Tibial artery (tissue), 4 donors: ENCODE measurements around the gene BMP6.

Experiments used
- DNase-seq, 2 donors: peaks; one replicate each; pipeline ENCODE4 v3.0.0-alpha.2; 2019
- H3K27ac ChIP-seq, 2 donors: fragments of 200-600 bp; sonication (generic) in 1 of 2; 1 replicate in 1 of 2; 2 replicates in 1 of 2; pipeline ENCODE4 v1.5.1; 2018 to 2019; ENCODE audit warnings: mild to moderate bottlenecking in 1 of 2
- H3K27me3 ChIP-seq, 2 donors: fragments of 200-600 bp; sonication (generic) in 1 of 2; one replicate each; pipeline versions ENCODE4 v1.5.1 to v1.6.0; 2016 to 2019
- H3K36me3 ChIP-seq, 3 donors: fragments of 200-600 bp; sonication (generic) in 2 of 3; one replicate each; pipeline ENCODE4 v1.5.1; 2016 to 2019; ENCODE audit warnings: mild to moderate bottlenecking in 2 of 3
- H3K4me1 ChIP-seq, 4 donors: fragments of 200-600 bp; sonication (generic) in 2 of 4; 1 replicate in 3 of 4; 2 replicates in 1 of 4; pipeline ENCODE4 v1.5.1; 2016 to 2019
- H3K4me3 ChIP-seq, 2 donors: fragments of 200-600 bp; sonication (generic) in 1 of 2; 1 replicate in 1 of 2; 2 replicates in 1 of 2; pipeline ENCODE4 v1.5.1; 2018 to 2019; ENCODE audit warnings: mild to moderate bottlenecking in 2 of 2
- H3K9me3 ChIP-seq, 3 donors: fragments of 200-600 bp; sonication (generic) in 1 of 3; one replicate each; pipeline ENCODE4 v1.5.1; 2016 to 2019
- intact Hi-C: fragments of 100-400 bp; cut with DNase I; formaldehyde crosslinking; loops from one replicate; pipeline ENCODE4 v1.15.0; 2023; ENCODE audit warnings: low total_unique reads
- TF ChIP-seq, protein P1 (sequence below), 2 experiments: fragments of 200-600 bp in 1 of 2; fragments of 450-650 bp in 1 of 2; IDR thresholded peaks; one replicate each; pipeline ENCODE4 v1.5.1; 2017 to 2019; ENCODE audit warnings: antibody characterized with exemption in 2 of 2, mild to moderate bottlenecking in 1 of 2, moderate library complexity in 1 of 2

BMP6 gene

DNA sequence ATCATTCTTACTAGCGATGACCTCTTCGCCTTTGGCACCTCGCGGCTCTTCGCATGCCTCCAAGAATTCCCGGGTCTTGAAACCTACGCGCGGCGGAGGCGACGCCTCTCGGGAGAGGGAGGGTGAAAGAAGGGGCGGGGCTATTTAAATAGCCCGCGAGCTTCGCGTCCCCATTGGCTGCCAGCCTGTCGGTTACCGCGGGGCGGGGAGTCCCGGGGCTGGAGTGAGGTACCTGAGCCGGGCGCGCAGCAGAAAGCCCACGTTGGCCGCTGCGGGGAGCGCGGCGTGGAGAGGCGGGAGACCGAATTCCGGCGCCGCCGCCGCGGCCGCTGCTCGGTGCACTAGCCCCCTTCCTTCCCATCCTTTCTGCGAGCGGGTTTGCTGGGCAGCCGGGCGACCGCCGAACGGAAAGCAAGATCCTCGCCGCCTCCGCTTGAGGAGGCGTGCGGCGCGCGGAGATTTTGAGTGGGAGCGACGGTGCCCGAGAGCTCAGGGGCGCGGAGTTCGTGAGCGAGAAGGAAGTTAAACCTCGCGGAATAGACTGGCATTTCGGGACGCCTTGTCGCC, at the start of gene BMP6:
Gene BMP6 (plus strand): TSS at position 251 of the 567 bp plus-strand sequence. CDS start 857 bp downstream, outside the sequence.
- Histone ChIP-seq H3K4me3 (peak within 1 kb of the TSS; percentile 50 to 66), H3K4me1 (peaks cover 0 to 41% (median 33%) of the 10 kb centered on the region in 4 donors), H3K27me3 (peaks cover 0 to 47% of the 10 kb centered on the region in 2 donors), H3K27ac (peak within 1 kb of the TSS in 1 of 2 donors; percentile 2), H3K36me3 (no peaks in the 10 kb centered on the region), H3K9me3 (no peaks in the 10 kb centered on the region)
- intact Hi-C loops, result loop anchor here (5.0 kb wide), 3 partner anchors 121 to 336 kb away; partner anchors contain the start of gene BLOC1S5
- TF ChIP-seq, protein P1, sequence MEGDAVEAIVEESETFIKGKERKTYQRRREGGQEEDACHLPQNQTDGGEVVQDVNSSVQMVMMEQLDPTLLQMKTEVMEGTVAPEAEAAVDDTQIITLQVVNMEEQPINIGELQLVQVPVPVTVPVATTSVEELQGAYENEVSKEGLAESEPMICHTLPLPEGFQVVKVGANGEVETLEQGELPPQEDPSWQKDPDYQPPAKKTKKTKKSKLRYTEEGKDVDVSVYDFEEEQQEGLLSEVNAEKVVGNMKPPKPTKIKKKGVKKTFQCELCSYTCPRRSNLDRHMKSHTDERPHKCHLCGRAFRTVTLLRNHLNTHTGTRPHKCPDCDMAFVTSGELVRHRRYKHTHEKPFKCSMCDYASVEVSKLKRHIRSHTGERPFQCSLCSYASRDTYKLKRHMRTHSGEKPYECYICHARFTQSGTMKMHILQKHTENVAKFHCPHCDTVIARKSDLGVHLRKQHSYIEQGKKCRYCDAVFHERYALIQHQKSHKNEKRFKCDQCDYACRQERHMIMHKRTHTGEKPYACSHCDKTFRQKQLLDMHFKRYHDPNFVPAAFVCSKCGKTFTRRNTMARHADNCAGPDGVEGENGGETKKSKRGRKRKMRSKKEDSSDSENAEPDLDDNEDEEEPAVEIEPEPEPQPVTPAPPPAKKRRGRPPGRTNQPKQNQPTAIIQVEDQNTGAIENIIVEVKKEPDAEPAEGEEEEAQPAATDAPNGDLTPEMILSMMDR (IDR thresholded peaks at IDR 0.05), result no peak
- peak; percentile 82 to 90 for DNase-seq

DNA sequence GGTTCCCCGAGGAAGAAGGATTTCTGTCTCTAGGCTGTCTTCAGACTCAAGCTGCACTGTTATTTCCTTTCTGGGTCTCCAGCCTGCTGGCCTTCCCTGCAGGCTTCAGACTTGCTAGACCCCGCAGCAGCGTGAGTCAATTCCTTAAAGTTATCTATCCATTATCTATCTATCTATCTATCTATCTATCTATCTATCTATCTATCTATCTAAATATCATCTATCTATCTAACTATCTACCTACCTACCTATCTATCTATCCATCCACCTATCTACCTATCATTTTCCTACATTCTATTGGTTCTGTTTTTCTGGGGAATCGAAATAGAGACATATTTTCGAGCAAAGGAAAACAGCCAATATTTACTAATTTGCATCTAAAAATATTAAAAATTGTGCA, 48.7 kb upstream of the BMP6 start:
- intact Hi-C loops, result no loop called here
- no peaks in the 10 kb centered on the region for H3K36me3 ChIP-seq
- peaks cover 0 to 7% of the 10 kb centered on the region in 2 donors for H3K27me3 ChIP-seq
- H3K4me3 ChIP-seq, result no peak overlapping the region
- TF ChIP-seq, protein P1 (IDR thresholded peaks at IDR 0.05), result no peak
- H3K27ac ChIP-seq, result no peak overlapping the region
- peaks cover 0 to 7% (median 3%) of the 10 kb centered on the region in 4 donors for H3K4me1 ChIP-seq
- DNase-seq, result no peak
- no peaks in the 10 kb centered on the region for H3K9me3 ChIP-seq

DNA sequence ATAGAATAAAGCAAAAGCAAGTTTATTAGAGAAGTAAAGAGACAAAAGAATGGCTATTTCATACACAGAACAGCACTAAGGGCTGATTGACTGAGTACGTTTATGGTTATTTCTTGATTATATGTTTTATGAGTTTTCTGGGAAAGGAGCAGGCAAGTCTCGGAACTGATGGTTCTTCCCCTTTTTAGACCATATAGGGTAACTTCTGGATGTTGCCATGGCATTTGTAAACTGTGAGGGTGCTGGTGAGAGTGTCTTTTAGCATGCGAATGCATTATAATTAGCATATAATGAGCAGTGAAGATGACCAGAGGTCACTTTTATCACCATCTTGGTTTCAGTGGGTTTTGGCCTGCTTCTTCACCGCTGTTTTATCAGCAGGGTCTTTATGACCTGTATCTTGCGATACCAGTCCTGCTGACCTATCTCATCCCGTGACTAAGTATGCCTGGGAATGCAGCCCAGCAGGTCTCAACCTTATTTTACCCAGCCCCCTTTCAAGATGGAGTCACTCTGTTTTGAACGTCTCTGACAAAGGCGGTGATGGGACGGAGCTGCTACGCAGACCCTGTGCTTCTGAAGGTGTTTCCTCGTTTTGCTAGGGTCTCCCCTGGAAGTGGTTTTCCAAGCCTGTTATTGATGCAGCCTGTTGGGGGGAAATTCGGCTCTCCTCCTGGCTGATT, 45.4 kb upstream of the BMP6 start:
- Histone ChIP-seq H3K4me1 (no peaks in the 10 kb centered on the region), H3K4me3 (no peak overlapping the region), H3K36me3 (no peaks in the 10 kb centered on the region), H3K27me3 (peaks cover 0 to 4% of the 10 kb centered on the region in 2 donors), H3K9me3 (no peaks in the 10 kb centered on the region), H3K27ac (no peak overlapping the region)
- intact Hi-C loops, result no loop called here
- DNase-seq, result no peak
- TF ChIP-seq, protein P1 (IDR thresholded peaks at IDR 0.05), result no peak

DNA sequence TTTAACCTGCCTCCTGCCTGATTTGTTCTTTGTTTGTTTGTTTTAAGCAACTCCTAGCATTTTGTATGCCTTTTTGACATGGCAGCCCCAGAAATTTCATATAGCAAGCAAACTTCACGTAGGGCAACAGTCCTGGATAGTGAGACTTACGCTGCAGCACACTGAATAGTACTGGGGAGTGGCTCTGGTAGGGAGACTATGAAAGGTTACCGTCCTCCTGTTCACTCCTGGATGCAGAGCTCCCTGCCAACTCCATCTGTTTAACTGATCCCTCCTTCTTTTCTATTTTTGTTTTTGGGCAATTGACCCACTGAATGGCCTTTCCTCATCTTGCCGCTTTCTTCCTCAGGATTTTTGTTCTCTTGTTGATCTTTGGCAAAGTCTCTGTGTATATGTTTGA, 44.5 kb upstream of the BMP6 start:
- no peaks in the 10 kb centered on the region for H3K9me3 ChIP-seq
- H3K36me3 ChIP-seq, result no peaks in the 10 kb centered on the region
- no peak for DNase-seq
- intact Hi-C loops, result no loop called here
- H3K27ac ChIP-seq, result no peak overlapping the region
- H3K27me3 ChIP-seq, result peaks cover 0 to 4% of the 10 kb centered on the region in 2 donors
- no peak overlapping the region for H3K4me3 ChIP-seq
- no peaks in the 10 kb centered on the region for H3K4me1 ChIP-seq
- TF ChIP-seq, protein P1 (IDR thresholded peaks at IDR 0.05), result no peak

DNA sequence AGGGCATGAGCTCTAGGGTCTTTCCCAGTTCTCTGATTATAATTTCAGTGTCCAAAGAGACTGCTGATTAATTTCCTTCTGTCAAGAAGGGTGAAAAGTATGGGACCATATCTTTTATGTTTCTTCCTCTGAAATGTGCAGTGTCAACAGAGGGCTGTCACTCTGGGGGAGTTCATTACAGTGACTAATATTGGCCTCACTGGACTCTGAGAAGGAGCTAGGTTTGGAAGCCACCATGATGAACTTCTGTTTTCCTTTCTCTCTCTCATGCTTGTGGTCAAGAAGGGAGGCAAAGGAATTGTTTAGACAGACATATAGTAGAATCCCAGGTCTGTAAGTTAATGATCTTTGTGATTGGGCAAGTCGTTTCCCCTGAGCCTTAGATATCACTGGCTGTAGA, 41.8 kb upstream of the BMP6 start:
- Histone ChIP-seq H3K27me3 (peaks cover 0 to 4% of the 10 kb centered on the region in 2 donors), H3K4me1 (no peaks in the 10 kb centered on the region), H3K9me3 (no peaks in the 10 kb centered on the region), H3K36me3 (no peaks in the 10 kb centered on the region), H3K27ac (no peak overlapping the region), H3K4me3 (no peak overlapping the region)
- DNase-seq, result no peak
- intact Hi-C loops, result no loop called here
- TF ChIP-seq, protein P1 (IDR thresholded peaks at IDR 0.05), result no peak
